Duodenal mucosa (tissue), 2 donors: ENCODE data around the gene CLMP.

Experiments
- H3K27ac ChIP-seq: one replicate; pipeline ENCODE4 v1.7.0; 2013; ENCODE audit warnings: low read depth, low read length
- H3K27me3 ChIP-seq, 2 donors: one replicate each; pipeline ENCODE4 v1.7.0; 2013; ENCODE audit warnings: low read length in 2 of 2, control low read depth in 1 of 2; ENCODE audit not compliant: insufficient read depth in 2 of 2, control insufficient read depth in 1 of 2
- H3K36me3 ChIP-seq, 2 donors: one replicate each; pipeline ENCODE4 v1.7.0; 2013; ENCODE audit warnings: low read length in 2 of 2, control low read depth in 1 of 2; ENCODE audit not compliant: insufficient read depth in 2 of 2, control insufficient read depth in 1 of 2
- H3K4me1 ChIP-seq, 2 donors: one replicate each; pipeline ENCODE4 v1.7.0; 2013; ENCODE audit warnings: low read length in 2 of 2, control low read depth in 1 of 2; ENCODE audit not compliant: insufficient read depth in 2 of 2, control insufficient read depth in 1 of 2
- H3K4me3 ChIP-seq, 2 donors: one replicate each; pipeline ENCODE4 v1.7.0; 2013; ENCODE audit warnings: low read length in 2 of 2, low read depth in 1 of 2
- H3K9ac ChIP-seq, 2 donors: one replicate each; pipeline ENCODE4 v1.7.0; 2013; ENCODE audit warnings: low read length in 2 of 2, low read depth in 1 of 2
- H3K9me3 ChIP-seq, 2 donors: one replicate each; pipeline ENCODE4 v1.7.0; 2013; ENCODE audit warnings: low read length in 2 of 2, control low read depth in 1 of 2; ENCODE audit not compliant: control insufficient read depth in 1 of 2

The CLMP gene

GRCh38 chr11:123076484-123076883, 118.6 kb downstream of the CLMP start:
- H3K27ac ChIP-seq, result no peak overlapping the region
- no peaks in the 10 kb centered on the region for H3K9me3 ChIP-seq
- no peak overlapping the region for H3K9ac ChIP-seq
- H3K27me3 ChIP-seq, result no peaks in the 10 kb centered on the region
- no peak overlapping the region for H3K4me3 ChIP-seq
- no peaks in the 10 kb centered on the region for H3K36me3 ChIP-seq
- peaks cover 0 to 9% of the 10 kb centered on the region in 2 donors for H3K4me1 ChIP-seq

DNA sequence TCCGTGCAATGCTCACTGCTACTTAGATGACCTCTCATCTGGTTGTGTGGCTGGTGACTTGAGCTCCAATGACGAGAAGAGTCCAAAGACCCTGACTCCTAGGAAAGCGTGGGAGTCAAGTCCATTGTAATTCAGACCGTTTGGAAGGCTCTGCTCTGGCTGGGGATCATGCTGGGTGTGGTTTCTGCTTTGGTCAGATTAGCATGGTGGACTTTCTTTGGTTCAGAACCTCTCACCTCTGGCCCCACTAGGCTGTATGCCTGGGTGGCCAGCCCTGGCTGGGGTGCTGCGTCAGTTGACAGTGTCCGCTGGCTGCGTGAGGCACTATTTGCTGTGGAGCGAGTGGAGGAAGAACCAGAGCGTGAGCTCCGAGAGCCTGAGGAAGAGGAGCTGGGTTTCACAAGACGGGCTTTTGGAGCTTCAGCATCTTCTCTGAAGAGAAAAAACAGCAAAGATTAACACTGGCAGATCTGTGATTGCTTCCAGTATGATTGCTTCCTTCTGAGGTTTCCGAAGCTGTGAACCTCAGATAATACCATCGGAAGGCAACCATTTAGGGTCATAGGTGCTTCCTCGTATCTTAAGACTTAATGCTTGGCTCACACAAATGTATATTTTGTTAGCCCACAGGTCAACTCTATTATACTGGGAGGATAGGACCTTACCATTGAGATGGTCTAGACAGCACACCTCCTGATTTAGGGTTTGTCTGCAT, 121.5 kb downstream of the CLMP start:
- H3K4me3 ChIP-seq, result no peak overlapping the region
- no peak overlapping the region for H3K27ac ChIP-seq
- peaks cover 15 to 22% of the 10 kb centered on the region in 2 donors for H3K4me1 ChIP-seq

GRCh38 chr11:123072762-123073161, 122.3 kb downstream of the CLMP start:
- no peaks in the 10 kb centered on the region for H3K9me3 ChIP-seq
- no peaks in the 10 kb centered on the region for H3K27me3 ChIP-seq
- H3K36me3 ChIP-seq, result no peaks in the 10 kb centered on the region
- H3K4me3 ChIP-seq, result no peak overlapping the region
- H3K27ac ChIP-seq, result no peak overlapping the region
- peaks cover 15 to 22% of the 10 kb centered on the region in 2 donors for H3K4me1 ChIP-seq
- H3K9ac ChIP-seq, result no peak overlapping the region

More for the DNA sequence above, 121.5 kb downstream of the CLMP start:
- Histone ChIP-seq H3K9ac (no peak overlapping the region), H3K36me3 (no peaks in the 10 kb centered on the region), H3K9me3 (no peaks in the 10 kb centered on the region), H3K27me3 (no peaks in the 10 kb centered on the region)

GRCh38 chr11:123072332-123072761, 122.7 kb downstream of the CLMP start:
- Histone ChIP-seq H3K4me1 (peaks cover 15 to 22% of the 10 kb centered on the region in 2 donors), H3K27me3 (no peaks in the 10 kb centered on the region), H3K36me3 (no peaks in the 10 kb centered on the region), H3K4me3 (no peak overlapping the region), H3K9me3 (no peaks in the 10 kb centered on the region), H3K27ac (no peak overlapping the region), H3K9ac (no peak overlapping the region)

DNA sequence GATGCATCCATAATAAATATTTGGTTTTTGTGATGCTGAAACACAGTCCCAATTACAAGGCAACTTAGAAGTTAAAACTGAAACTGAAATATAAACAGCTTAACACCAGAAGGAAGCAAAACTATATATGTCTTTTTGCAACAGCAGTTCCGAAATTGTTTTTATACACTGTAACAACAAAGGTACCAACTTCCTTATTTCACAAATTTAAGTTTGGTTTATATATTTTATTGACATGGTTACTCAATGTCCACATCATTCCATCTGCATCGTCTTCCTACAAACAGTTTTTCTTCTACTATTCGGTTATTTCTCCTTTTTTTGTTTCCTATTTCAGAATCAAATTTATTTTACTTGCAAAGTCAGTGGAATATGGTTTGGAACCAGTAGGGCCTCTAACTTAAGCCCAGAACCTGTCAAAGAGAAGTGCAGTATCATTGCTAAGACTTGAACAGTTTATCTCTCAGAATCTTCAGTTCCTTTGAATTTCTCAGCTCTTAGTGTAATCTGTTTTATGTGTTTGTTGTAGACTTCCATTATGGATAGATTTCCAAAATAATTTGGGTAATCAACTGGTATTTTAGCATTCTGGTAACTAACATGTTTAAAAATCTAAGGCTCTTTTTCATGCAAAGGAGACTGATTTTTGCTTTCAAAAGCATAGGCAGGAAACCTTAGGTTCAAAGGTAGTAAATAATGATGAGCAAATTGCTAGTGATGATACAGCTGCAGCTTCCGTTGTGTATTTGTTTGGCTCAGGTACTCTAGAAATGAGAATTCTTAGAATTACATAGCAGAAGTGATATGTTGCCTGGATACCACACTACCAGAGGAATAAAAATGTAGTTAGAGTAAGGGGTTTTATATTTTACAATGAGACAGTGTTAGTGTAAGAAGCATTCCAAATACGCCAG, 124.9 kb downstream of the CLMP start:
- peak overlapping the region; percentile 22 to 37 for H3K9ac ChIP-seq
- peaks cover 15 to 22% of the 10 kb centered on the region in 2 donors for H3K4me1 ChIP-seq
- no peaks in the 10 kb centered on the region for H3K36me3 ChIP-seq
- H3K27ac ChIP-seq, result peak overlapping the region; percentile 28
- no peaks in the 10 kb centered on the region for H3K27me3 ChIP-seq
- no peaks in the 10 kb centered on the region for H3K9me3 ChIP-seq
- H3K4me3 ChIP-seq, result peak overlapping the region; percentile 35 to 44

GRCh38 chr11:123065621-123066020, 129.4 kb downstream of the CLMP start:
- peaks cover 0 to 4% of the 10 kb centered on the region in 2 donors for H3K36me3 ChIP-seq
- no peaks in the 10 kb centered on the region for H3K27me3 ChIP-seq
- H3K4me1 ChIP-seq, result peaks cover 22 to 25% of the 10 kb centered on the region in 2 donors
- no peaks in the 10 kb centered on the region for H3K9me3 ChIP-seq
- H3K9ac ChIP-seq, result no peak overlapping the region
- no peak overlapping the region for H3K4me3 ChIP-seq
- no peak overlapping the region for H3K27ac ChIP-seq

- Histone ChIP-seq H3K4me3 (peak overlapping the region; percentile 84 to 85), H3K27ac (peak overlapping the region; percentile 100), H3K9ac (peak overlapping the region; percentile 93 to 96), H3K9me3 (no peaks in the 10 kb centered on the region), H3K27me3 (no peaks in the 10 kb centered on the region), H3K36me3 (peaks cover 10 to 19% of the 10 kb centered on the region in 2 donors), H3K4me1 (peaks cover 21 to 25% of the 10 kb centered on the region in 2 donors)
These were observed 131.0 kb downstream of the CLMP start for GRCh38 chr11:123063826-123064657.

DNA sequence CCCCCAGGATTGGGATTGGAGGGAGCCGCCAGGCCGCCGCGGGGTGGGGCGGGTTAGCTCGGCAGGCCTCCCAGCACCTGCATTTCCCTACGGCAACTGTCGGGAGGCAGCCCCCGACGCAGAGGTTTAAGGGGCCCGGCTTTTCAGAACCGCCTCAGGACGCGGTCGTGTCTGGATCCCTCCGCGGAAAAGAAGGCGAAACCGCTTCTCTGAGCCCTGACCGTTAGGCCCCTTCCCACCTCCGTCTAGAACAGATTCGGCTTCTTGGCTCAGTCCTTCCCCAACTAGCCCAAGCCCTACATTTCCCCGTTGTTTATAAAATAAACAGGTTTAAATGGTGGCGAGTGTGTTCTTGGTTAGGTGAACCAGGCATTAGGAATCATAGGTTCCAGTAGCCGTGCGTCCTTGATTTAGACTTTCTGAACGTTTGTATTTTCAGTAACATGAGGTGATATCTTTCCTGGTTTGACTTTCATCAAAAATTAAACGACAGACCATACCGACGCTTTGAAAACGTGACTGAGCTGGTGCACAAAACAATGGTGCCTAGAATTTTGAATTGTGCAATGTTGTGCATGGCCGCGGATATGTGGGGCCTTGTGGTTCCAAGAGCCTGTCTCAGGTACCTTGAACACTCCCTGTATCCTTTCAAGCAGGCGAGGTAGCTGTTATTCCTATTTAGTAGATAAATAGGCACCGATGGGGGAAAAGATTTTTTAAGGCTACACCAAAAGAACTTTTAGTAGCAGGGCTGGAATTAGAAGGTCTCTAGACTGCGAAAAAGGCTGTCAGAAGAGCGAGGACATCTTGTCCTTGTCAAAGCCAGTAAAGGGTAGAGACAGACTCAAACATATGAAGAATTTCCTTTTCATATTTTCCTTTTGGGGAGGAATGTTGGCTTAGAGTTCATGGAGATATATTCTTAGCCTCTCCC, 131.9 kb downstream of the CLMP start:
- Histone ChIP-seq H3K36me3 (peaks cover 18 to 28% of the 10 kb centered on the region in 2 donors), H3K9ac (peak overlapping the region; percentile 93 to 96), H3K27ac (peak overlapping the region; percentile 100), H3K4me3 (peak overlapping the region; percentile 84 to 85), H3K9me3 (no peaks in the 10 kb centered on the region), H3K4me1 (peaks cover 25 to 29% of the 10 kb centered on the region in 2 donors), H3K27me3 (no peaks in the 10 kb centered on the region)
